Thymus (tissue), 11 donors: ENCODE measurements around the gene TSEN34. TPM values are rescaled to one million over a fixed set of nuclear protein-coding genes. Genes with fewer than 3 reads are reported as not detected.
"Not testable (repeated sequence)": the region's sequence is repeated elsewhere in the genome, so short reads cannot be mapped to it uniquely, and the experiment has no call there.

Experiments
- DNase-seq, 9 donors: peaks; one replicate each; pipeline ENCODE4 v3.0.0-alpha.2; 2013; ENCODE audit warnings: low spot score in 9 of 9, low read depth in 6 of 9, missing footprints in 1 of 9
- H3K27ac ChIP-seq, 2 donors: one replicate each; pipeline ENCODE4 v1.5.1; 2013; ENCODE audit warnings: control low read depth in 1 of 2, low read depth in 1 of 2, low read length in 1 of 2, mild to moderate bottlenecking in 1 of 2, moderate library complexity in 1 of 2
- H3K27me3 ChIP-seq, 2 donors: one replicate each; pipeline ENCODE4 v1.5.1; 2013; ENCODE audit warnings: low read length in 1 of 2; ENCODE audit not compliant: control insufficient read depth in 2 of 2, insufficient read depth in 1 of 2
- H3K36me3 ChIP-seq, 2 donors: one replicate each; pipeline ENCODE4 v1.5.1; 2013; ENCODE audit warnings: low read length in 1 of 2, mild to moderate bottlenecking in 1 of 2, moderate library complexity in 1 of 2; ENCODE audit not compliant: control insufficient read depth in 2 of 2, insufficient read depth in 2 of 2
- H3K4me1 ChIP-seq, 2 donors: one replicate each; pipeline ENCODE4 v1.5.1; 2013; ENCODE audit warnings: low read length in 2 of 2; ENCODE audit not compliant: control insufficient read depth in 2 of 2, insufficient read depth in 2 of 2
- H3K4me3 ChIP-seq, 2 donors: one replicate each; pipeline ENCODE4 v1.5.1; 2013; ENCODE audit warnings: low read length in 2 of 2, control low read depth in 1 of 2, mild to moderate bottlenecking in 1 of 2
- H3K9me3 ChIP-seq, 2 donors: one replicate each; pipeline ENCODE4 v1.5.1; 2013; ENCODE audit warnings: low read length in 1 of 2, mild to moderate bottlenecking in 1 of 2; ENCODE audit not compliant: control insufficient read depth in 2 of 2, insufficient read depth in 1 of 2
- WGBS: extraction: QIAGEN DNeasy Blood & Tissue Kit; methylation state at CpG from one replicate; pipeline ENCODE4 v1.1.7; 2013; 5-methylcytosine and 5-hydroxymethylcytosine counted together
- polyA plus RNA-seq: library from polyadenylated mRNA; stranded (reverse); fragments of 200-250 nt; gene quantifications from one replicate; pipeline ENCODE4 v1.2.3, GENCODE V29; 2013
- total RNA-seq: library from RNA; stranded (reverse); fragments of 120-200 nt; gene quantifications from one replicate; pipeline ENCODE4 v1.2.4, GENCODE V29; 2013
- donor health status: healthy.

TSEN34 gene
- total and polyA plus RNA-seq, 2 donors = 24.1 to 38.8 TPM

DNA sequence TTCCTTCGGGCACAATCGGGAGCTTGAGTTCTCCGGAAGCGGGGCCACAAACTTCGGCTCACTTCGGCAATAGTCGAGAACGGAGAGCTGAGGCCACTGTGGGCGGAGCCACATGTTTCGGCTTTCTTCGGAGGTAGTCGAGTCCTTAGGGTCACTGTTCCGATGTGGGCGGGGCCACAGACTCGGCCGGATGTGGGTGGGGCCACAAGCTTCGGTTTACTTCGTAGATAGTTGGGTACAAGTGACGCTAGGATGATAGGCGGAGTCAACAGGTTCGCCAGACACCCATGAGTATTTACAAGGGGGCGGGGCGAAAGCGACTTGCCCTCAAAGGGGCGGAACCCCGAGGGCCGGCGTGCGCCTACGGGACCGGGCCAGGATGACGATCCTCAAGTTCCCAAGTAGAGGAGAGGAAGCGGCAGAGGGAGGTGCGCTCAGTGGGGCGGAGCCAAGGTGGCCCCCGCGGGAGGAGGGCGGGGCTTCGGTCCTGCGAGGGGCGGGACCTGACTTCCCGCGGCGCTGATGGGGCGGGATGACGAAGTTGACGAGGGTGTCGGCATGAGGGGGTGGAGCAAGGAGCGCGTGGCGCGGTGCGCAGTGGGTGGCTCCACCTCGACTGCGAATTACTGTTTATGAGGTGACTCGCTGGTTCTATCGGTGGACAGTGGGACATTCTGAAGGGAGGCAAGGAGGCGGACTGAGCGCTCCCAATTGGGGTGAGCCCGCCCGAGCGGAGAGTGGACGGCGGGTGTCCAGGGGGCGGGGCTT lies 1.2 kb upstream of the TSEN34 start:
- WGBS = under 1% methylated on average over 65 of the region's 65 CpGs
- peak overlapping the region; percentile 78 to 84 for H3K4me3 ChIP-seq
- no peaks in the 10 kb centered on the region for H3K9me3 ChIP-seq
- no peaks in the 10 kb centered on the region for H3K27me3 ChIP-seq
- DNase-seq = peak; percentile 100
- peaks cover 18 to 23% of the 10 kb centered on the region in 2 donors for H3K36me3 ChIP-seq
- H3K27ac ChIP-seq = peak overlapping the region; percentile 99
- peaks cover 19 to 21% of the 10 kb centered on the region in 2 donors for H3K4me1 ChIP-seq

GRCh38 chr19:54190503-54191010 lies 551 bp upstream of the TSEN34 start:
- H3K36me3 ChIP-seq = peaks cover 23% of the 10 kb centered on the region in 2 donors
- DNase-seq = peak; percentile 97 to 100 (median 100)
- WGBS = under 1% methylated on average over 56 of the region's 56 CpGs

GRCh38 chr19:54191811-54192453 lies 824 bp downstream of the TSEN34 start:
- WGBS = 79% methylated on average over 19 of the region's 19 CpGs
- no peak for DNase-seq
- H3K4me1 ChIP-seq = peaks cover 19 to 21% of the 10 kb centered on the region in 2 donors
- no peaks in the 10 kb centered on the region for H3K27me3 ChIP-seq
- H3K4me3 ChIP-seq = peak overlapping the region; percentile 78 to 84
- peak overlapping the region; percentile 99 for H3K27ac ChIP-seq
- no peaks in the 10 kb centered on the region for H3K9me3 ChIP-seq
- H3K36me3 ChIP-seq = peaks cover 16 to 20% of the 10 kb centered on the region in 2 donors

More at GRCh38 chr19:54190503-54191010, 551 bp upstream of the TSEN34 start:
- peaks cover 19 to 21% of the 10 kb centered on the region in 2 donors for H3K4me1 ChIP-seq
- no peaks in the 10 kb centered on the region for H3K9me3 ChIP-seq
- peak overlapping the region; percentile 78 to 84 for H3K4me3 ChIP-seq
- peak overlapping the region; percentile 99 for H3K27ac ChIP-seq
- no peaks in the 10 kb centered on the region for H3K27me3 ChIP-seq

DNA sequence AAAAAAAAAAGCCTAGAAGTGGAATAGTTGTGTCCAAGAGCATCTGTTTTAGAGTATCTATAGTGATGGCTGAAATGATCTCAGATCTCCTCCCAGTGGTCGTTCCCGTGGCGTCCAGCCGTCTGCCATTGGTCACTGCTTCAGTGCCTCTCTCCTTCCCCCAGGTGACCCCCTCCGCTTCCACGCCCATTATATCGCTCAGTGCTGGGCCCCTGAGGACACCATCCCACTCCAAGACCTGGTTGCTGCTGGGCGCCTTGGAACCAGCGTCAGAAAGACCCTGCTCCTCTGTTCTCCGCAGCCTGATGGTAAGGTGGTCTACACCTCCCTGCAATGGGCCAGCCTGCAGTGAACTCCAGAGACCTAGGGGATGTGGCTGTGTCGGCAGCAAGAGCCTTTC lies 1.9 kb downstream of the TSEN34 start:
- no peak overlapping the region for H3K27ac ChIP-seq
- no peaks in the 10 kb centered on the region for H3K27me3 ChIP-seq
- H3K36me3 ChIP-seq = peaks cover 17 to 20% of the 10 kb centered on the region in 2 donors
- WGBS = 97% methylated on average over 11 of the region's 11 CpGs
- peaks cover 17 to 18% of the 10 kb centered on the region in 2 donors for H3K4me1 ChIP-seq
- no peaks in the 10 kb centered on the region for H3K9me3 ChIP-seq
- DNase-seq = no peak
- no peak overlapping the region for H3K4me3 ChIP-seq

- not testable (repeated sequence) for H3K27me3 ChIP-seq, H3K9me3 ChIP-seq, H3K4me3 ChIP-seq, H3K4me1 ChIP-seq, H3K27ac ChIP-seq, DNase-seq
- peaks cover 17 to 20% of the 10 kb centered on the region in 2 donors for H3K36me3 ChIP-seq
- WGBS = over 99% methylated on average over 12 of the region's 12 CpGs
These were observed 3.4 kb downstream of the TSEN34 start for GRCh38 chr19:54194463-54194862.

DNA sequence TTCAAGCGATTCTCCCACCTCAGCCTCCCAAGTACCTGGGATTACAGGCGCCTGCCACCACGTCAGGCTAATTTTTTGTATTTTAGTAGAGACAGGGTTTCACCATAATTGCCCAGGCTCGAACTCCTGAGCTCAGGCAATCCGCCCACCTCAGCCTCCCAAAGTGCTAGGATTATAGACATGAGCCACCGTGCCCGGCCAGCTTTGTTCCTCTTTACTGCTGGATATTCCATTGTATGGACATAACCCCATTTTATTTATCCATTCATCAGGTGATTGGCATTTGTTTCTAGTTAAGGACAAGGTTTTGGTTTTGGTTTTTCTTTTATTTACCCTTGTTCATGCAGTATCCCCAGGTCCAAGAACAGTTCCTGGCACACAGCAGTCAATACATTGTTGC lies 5.4 kb downstream of the TSEN34 start:
- WGBS = 98% methylated on average over 7 of the region's 7 CpGs
- Histone ChIP-seq H3K4me1 (peaks cover 11 to 17% of the 10 kb centered on the region in 2 donors), H3K9me3 (no peaks in the 10 kb centered on the region), H3K27ac (no peak overlapping the region), H3K36me3 (peaks cover 17 to 25% of the 10 kb centered on the region in 2 donors), H3K4me3 (no peak overlapping the region), H3K27me3 (no peaks in the 10 kb centered on the region)
- no peak for DNase-seq

GRCh38 chr19:54197121-54197520 lies 6.0 kb downstream of the TSEN34 start:
- Histone ChIP-seq H3K4me1 (peaks cover 9 to 17% of the 10 kb centered on the region in 2 donors), H3K36me3 (peaks cover 20 to 31% of the 10 kb centered on the region in 2 donors), H3K27me3 (no peaks in the 10 kb centered on the region), H3K27ac (no peak overlapping the region), H3K9me3 (no peaks in the 10 kb centered on the region), H3K4me3 (no peak overlapping the region)
- WGBS = 94% methylated on average over 3 of the region's 3 CpGs
- DNase-seq = no peak

DNA sequence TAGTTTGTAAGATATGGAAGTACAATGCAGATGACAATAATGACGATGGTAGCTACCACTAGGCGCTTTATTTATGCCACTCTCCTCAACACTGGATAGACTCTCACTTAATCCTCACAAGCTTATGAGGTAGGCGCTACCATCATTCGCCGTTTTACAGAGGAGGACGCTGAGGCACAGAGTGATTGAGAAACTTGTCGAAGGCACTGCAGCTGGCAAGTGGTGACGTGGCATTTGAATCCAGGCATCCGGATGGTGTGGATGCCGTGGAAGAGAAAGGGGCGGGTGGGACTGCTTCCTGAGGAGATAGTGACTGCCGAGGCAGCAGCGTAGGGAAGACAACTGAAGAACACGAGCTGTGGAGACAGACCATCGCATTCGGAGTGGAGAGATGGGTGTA lies 8.3 kb downstream of the TSEN34 start:
- Histone ChIP-seq H3K36me3 (peaks cover 28 to 40% of the 10 kb centered on the region in 2 donors), H3K27ac (no peak overlapping the region), H3K4me3 (no peak overlapping the region), H3K9me3 (no peaks in the 10 kb centered on the region), H3K27me3 (no peaks in the 10 kb centered on the region), H3K4me1 (peaks cover 13 to 32% of the 10 kb centered on the region in 2 donors)
- 99% methylated on average over 16 of the region's 16 CpGs for WGBS
- no peak for DNase-seq

GRCh38 chr19:54201172-54201701 lies 10.1 kb downstream of the TSEN34 start:
- Histone ChIP-seq H3K4me3 (peak overlapping the region; percentile 73 to 93), H3K4me1 (peaks cover 13 to 34% of the 10 kb centered on the region in 2 donors), H3K27ac (peak overlapping the region; percentile 96 to 98), H3K27me3 (no peaks in the 10 kb centered on the region), H3K36me3 (peaks cover 40 to 52% of the 10 kb centered on the region in 2 donors), H3K9me3 (no peaks in the 10 kb centered on the region)
- DNase-seq = no peak
- WGBS = 9% methylated on average over 28 of the region's 28 CpGs
